HCT116 (cell line): ENCODE measurements around the gene KIAA0825. TPM values are rescaled to one million over a fixed set of nuclear protein-coding genes. Genes with fewer than 3 reads are reported as not detected.

Source experiments
- ATAC-seq: fragments of 200-7000 bp; cut with Tn5 transposase; 2 replicates; pipeline ENCODE4 v1.9.1; 2020; ENCODE audit warnings: mild to moderate bottlenecking, moderate library complexity
- BruUV-seq: library from RNA; stranded (reverse); fragments of 400-500 nt; replicated peaks from 2 replicates; lab custom pipeline; 2021; lab: Mats Ljungman, UMichigan
- CTCF ChIA-PET: fragments of 300-600 bp; sonication (Branson Sonifier 250); formaldehyde crosslinking; loops from one replicate; lab custom pipeline; 2021; ENCODE audit warnings: antibody characterized with exemption; lab: Charles Lee
- POLR2A ChIA-PET: fragments of 300-600, 350-600 bp; sonication (Branson Sonifier 250); formaldehyde crosslinking; loops from one replicate; lab custom pipeline; 2021; ENCODE audit warnings: antibody characterized with exemption; lab: Charles Lee
- RAD21 ChIA-PET, 2 experiments: fragments of 300-600 bp; sonication (Branson Sonifier 250); formaldehyde crosslinking; loops; one replicate each; lab custom pipeline; 2023; ENCODE audit warnings: low total read pairs in 2 of 2; ENCODE audit not compliant: uncharacterized antibody in 2 of 2, unreplicated experiment in 2 of 2, low non-redundant PET in 1 of 2; lab: Charles Lee
- DNase-seq: peaks from one replicate; pipeline ENCODE4 v3.0.0-alpha.2; 2010; ENCODE audit warnings: low read depth, low spot score
- H2AFZ ChIP-seq: fragments of 200-600 bp; shearing (Covaris generic), sonication (generic); 2 replicates; pipeline ENCODE4 v1.6.1; 2017; ENCODE audit warnings: low read depth, mixed run types, mixed read lengths, antibody characterized with exemption, low read length; ENCODE audit not compliant: poor library complexity, severe bottlenecking
- H3K27ac ChIP-seq: 2 replicates; pipeline ENCODE4 v1.5.1; 2012; ENCODE audit warnings: low read depth, low read length
- H3K27me3 ChIP-seq: fragments of 200-600 bp; sonication (generic); 2 replicates; pipeline ENCODE4 v1.6.1; 2016; ENCODE audit warnings: mixed run types, low read length, mixed read lengths; ENCODE audit not compliant: insufficient read depth
- H3K36me3 ChIP-seq, 2 experiments: fragments of 200-500 bp in 1 of 2; fragments of 200-600 bp in 1 of 2; sonication (Bioruptor generic) in 1 of 2; sonication (generic) in 1 of 2; 2 replicates each; pipeline versions ENCODE4 v1.5.1 to v1.6.1; 2014 to 2016; ENCODE audit warnings: low read length in 2 of 2, inconsistent platforms in 1 of 2, mixed read lengths in 1 of 2, mixed run types in 1 of 2; ENCODE audit not compliant: insufficient read depth in 2 of 2, control insufficient read depth in 1 of 2
- H3K4me1 ChIP-seq, 2 experiments: fragments of 200-600 bp in 1 of 2; sonication (generic) in 1 of 2; 2 replicates each; pipeline versions ENCODE4 v1.5.1 to v1.6.1; 2012 to 2017; ENCODE audit warnings: low read length in 2 of 2, inconsistent platforms in 1 of 2, mild to moderate bottlenecking in 1 of 2, mixed read lengths in 1 of 2, mixed run types in 1 of 2, moderate library complexity in 1 of 2; ENCODE audit not compliant: insufficient read depth in 2 of 2, control insufficient read depth in 1 of 2
- H3K4me2 ChIP-seq: fragments of 200-600 bp; sonication (generic); 2 replicates; pipeline ENCODE4 v1.6.1; 2017; ENCODE audit warnings: mixed run types, low read length, mixed read lengths
- H3K4me3 ChIP-seq, 2 experiments: fragments of 200-600 bp in 1 of 2; sonication (generic) in 1 of 2; replicated peaks in 1 of 2; 2 replicates each; pipeline ENCODE4 v1.5.1; 2011 to 2016; ENCODE audit warnings: low read length in 2 of 2, control low read depth in 1 of 2, low read depth in 1 of 2, mild to moderate bottlenecking in 1 of 2, mixed read lengths in 1 of 2, mixed run types in 1 of 2
- H3K79me2 ChIP-seq: fragments of 200-600 bp; sonication (generic); 2 replicates; pipeline ENCODE4 v1.6.1; 2017; ENCODE audit warnings: mild to moderate bottlenecking, mixed run types, low read length, moderate library complexity, mixed read lengths; ENCODE audit not compliant: insufficient read depth
- H3K9ac ChIP-seq: fragments of 200-600 bp; sonication (generic); 2 replicates; pipeline ENCODE4 v1.6.1; 2016; ENCODE audit warnings: low read length, mixed read lengths
- H3K9me2 ChIP-seq: fragments of 200-600 bp; sonication (generic), shearing (Covaris generic); 2 replicates; pipeline ENCODE4 v1.6.1; 2017; ENCODE audit warnings: mixed run types, mild to moderate bottlenecking, moderate library complexity; ENCODE audit not compliant: insufficient read depth
- H3K9me3 ChIP-seq, 2 experiments: fragments of 200-500 bp in 1 of 2; fragments of 200-600 bp in 1 of 2; sonication (Bioruptor generic) in 1 of 2; sonication (generic) in 1 of 2; 2 replicates each; pipeline ENCODE4 v1.6.1; 2014 to 2017; ENCODE audit warnings: low read length in 2 of 2, mixed read lengths in 2 of 2, inconsistent platforms in 1 of 2, low read depth in 1 of 2, mild to moderate bottlenecking in 1 of 2, mixed run types in 1 of 2, moderate library complexity in 1 of 2; ENCODE audit not compliant: control insufficient read depth in 1 of 2, insufficient read depth in 1 of 2
- H4K20me1 ChIP-seq: fragments of 200-600 bp; sonication (generic), shearing (Covaris generic); 2 replicates; pipeline ENCODE4 v1.6.1; 2017; ENCODE audit warnings: mixed run types, mild to moderate bottlenecking, moderate library complexity; ENCODE audit not compliant: insufficient read depth
- CEBPB ChIP-seq: IDR thresholded peaks from 2 replicates; pipeline ENCODE4 v1.6.1; 2012; ENCODE audit warnings: low read depth
- ELF1 ChIP-seq: IDR thresholded peaks from 2 replicates; pipeline ENCODE4 v1.6.1; 2012; ENCODE audit warnings: low read depth, borderline replicate concordance
- EZH2phosphoT487 ChIP-seq: fragments of 200-600 bp; IDR thresholded peaks from 2 replicates; pipeline ENCODE4 v1.6.1; 2018; ENCODE audit warnings: antibody characterized with exemption, borderline replicate concordance
- FOSL1 ChIP-seq: IDR thresholded peaks from 2 replicates; pipeline ENCODE4 v1.6.1; 2012; ENCODE audit warnings: low read depth
- POLR2A ChIP-seq: IDR thresholded peaks from 2 replicates; pipeline ENCODE4 v1.7.0; 2011; ENCODE audit warnings: borderline replicate concordance; ENCODE audit not compliant: insufficient read depth, insufficient read length; ENCODE audit errors: extremely low read depth
- RAD21 ChIP-seq: IDR thresholded peaks from 2 replicates; pipeline ENCODE4 v1.6.1; 2012; ENCODE audit warnings: low read depth, mild to moderate bottlenecking
- SP1 ChIP-seq: IDR thresholded peaks from 2 replicates; pipeline ENCODE4 v1.6.1; 2012; ENCODE audit warnings: low read depth
- SRF ChIP-seq: IDR thresholded peaks from 2 replicates; pipeline ENCODE4 v1.6.1; 2012; ENCODE audit warnings: low read depth
- intact Hi-C: fragments of 100-400 bp; cut with micrococcal nuclease; formaldehyde crosslinking; loops from 2 replicates; pipeline ENCODE4 v1.10.0; 2022
- total RNA-seq: library from RNA; stranded (reverse); gene quantifications from one replicate; pipeline ENCODE4 v1.2.1, GENCODE V29; 2021; ENCODE audit not compliant: unreplicated experiment
- TF ChIP-seq, protein P1 (sequence below): IDR thresholded peaks from 2 replicates; pipeline ENCODE4 v1.6.1; 2012; ENCODE audit warnings: low read depth

KIAA0825 gene
- total RNA-seq, 1 experiment from 2014 or later: 1.4 TPM

DNA sequence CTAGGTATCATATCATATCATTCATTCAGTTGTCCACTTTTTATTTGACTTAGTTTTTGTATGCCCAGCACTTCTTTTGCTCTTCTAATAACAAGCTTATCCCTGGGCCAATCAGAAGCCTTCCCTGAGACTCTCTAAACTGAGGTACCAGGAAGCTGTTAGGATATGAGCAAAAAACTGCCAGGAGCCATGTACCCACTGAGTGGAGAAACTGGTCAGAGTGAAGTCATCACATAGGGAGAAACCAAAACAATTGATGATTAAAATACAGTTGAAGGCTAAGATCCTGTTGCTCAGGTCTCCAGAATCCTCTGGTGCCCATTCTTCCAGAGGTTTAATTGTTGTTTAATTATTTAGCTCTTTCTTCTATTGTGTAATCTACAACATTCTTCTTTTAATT, 120.2 kb downstream of the KIAA0825 start:
- Histone ChIP-seq H3K9me3 (no peaks in the 10 kb centered on the region), H3K4me3 (no peak overlapping the region), H3K36me3 (no peaks in the 10 kb centered on the region), H2AFZ (no peak overlapping the region), H3K27ac (no peak overlapping the region), H3K4me1 (no peaks in the 10 kb centered on the region), H4K20me1 (no peaks in the 10 kb centered on the region), H3K79me2 (no peaks in the 10 kb centered on the region), H3K4me2 (no peak overlapping the region), H3K27me3 (no peaks in the 10 kb centered on the region), H3K9ac (no peak overlapping the region), H3K9me2 (no peaks in the 10 kb centered on the region)
- no peak for TF ChIP-seq SP1
- no peak for TF ChIP-seq POLR2A
- TF ChIP-seq RAD21: no peak
- CTCF ChIA-PET: no interaction called here
- RAD21 ChIA-PET: no interaction called here
- intact Hi-C loops: no loop called here
- no TSS peak for BruUV-seq
- POLR2A ChIA-PET: no interaction called here
- no peak for ATAC-seq
- DNase-seq: no peak

DNA sequence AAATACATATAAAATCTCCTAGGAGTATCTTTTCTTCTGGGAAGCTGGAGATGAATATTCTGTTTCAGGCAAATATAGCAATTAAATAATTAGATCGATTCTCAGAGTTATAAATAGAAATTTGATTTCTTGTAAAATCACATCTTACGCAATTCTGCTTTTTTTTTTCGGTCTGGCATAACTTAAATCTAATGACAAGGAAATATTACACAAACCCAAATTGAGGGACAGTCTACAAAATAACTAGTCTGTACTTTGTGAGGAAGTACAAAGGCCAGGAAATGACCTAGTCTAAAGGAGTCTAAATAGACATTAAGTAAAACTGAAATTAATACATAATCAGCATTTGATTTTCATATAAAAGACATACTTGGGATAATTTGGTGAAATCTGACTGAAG, 133.3 kb downstream of the KIAA0825 start:
- no peaks in the 10 kb centered on the region for H3K27me3 ChIP-seq
- DNase-seq: no peak
- H3K9ac ChIP-seq: no peak overlapping the region
- BruUV-seq: no TSS peak
- H3K9me3 ChIP-seq: no peaks in the 10 kb centered on the region
- intact Hi-C loops: no loop called here
- TF ChIP-seq, protein P1, sequence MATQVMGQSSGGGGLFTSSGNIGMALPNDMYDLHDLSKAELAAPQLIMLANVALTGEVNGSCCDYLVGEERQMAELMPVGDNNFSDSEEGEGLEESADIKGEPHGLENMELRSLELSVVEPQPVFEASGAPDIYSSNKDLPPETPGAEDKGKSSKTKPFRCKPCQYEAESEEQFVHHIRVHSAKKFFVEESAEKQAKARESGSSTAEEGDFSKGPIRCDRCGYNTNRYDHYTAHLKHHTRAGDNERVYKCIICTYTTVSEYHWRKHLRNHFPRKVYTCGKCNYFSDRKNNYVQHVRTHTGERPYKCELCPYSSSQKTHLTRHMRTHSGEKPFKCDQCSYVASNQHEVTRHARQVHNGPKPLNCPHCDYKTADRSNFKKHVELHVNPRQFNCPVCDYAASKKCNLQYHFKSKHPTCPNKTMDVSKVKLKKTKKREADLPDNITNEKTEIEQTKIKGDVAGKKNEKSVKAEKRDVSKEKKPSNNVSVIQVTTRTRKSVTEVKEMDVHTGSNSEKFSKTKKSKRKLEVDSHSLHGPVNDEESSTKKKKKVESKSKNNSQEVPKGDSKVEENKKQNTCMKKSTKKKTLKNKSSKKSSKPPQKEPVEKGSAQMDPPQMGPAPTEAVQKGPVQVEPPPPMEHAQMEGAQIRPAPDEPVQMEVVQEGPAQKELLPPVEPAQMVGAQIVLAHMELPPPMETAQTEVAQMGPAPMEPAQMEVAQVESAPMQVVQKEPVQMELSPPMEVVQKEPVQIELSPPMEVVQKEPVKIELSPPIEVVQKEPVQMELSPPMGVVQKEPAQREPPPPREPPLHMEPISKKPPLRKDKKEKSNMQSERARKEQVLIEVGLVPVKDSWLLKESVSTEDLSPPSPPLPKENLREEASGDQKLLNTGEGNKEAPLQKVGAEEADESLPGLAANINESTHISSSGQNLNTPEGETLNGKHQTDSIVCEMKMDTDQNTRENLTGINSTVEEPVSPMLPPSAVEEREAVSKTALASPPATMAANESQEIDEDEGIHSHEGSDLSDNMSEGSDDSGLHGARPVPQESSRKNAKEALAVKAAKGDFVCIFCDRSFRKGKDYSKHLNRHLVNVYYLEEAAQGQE: no peak
- TF ChIP-seq CEBPB (no peak), FOSL1 (no peak), RAD21 (no peak), SRF (no peak), ELF1 (no peak), EZH2phosphoT487 (no peak)
- TF ChIP-seq, all 23 proteins: peak for 0
- RAD21 ChIA-PET: no interaction called here
- Histone ChIP-seq H3K9me2 (no peaks in the 10 kb centered on the region), H3K4me2 (no peak overlapping the region), H2AFZ (no peak overlapping the region), H3K4me1 (no peaks in the 10 kb centered on the region), H3K27ac (no peak overlapping the region), H3K4me3 (no peak overlapping the region), H3K79me2 (no peaks in the 10 kb centered on the region), H4K20me1 (no peaks in the 10 kb centered on the region), H3K36me3 (no peaks in the 10 kb centered on the region)
- CTCF ChIA-PET: no interaction called here
- no peak for ATAC-seq
- POLR2A ChIA-PET: no interaction called here
